ENCODE results near the gene INPP5K.
"Not testable (repeated sequence)": the region's sequence is repeated elsewhere in the genome, so short reads cannot be mapped to it uniquely, and the experiment has no call there.

The INPP5K gene

GRCh38 chr17:1546292-1546922 is 30.0 kb upstream of the INPP5K start:
- no peak for DNase-seq (ENCODE audit: low read depth in 2 of 2)

- no peak for DNase-seq (ENCODE audit: low read depth in 2 of 2)
Measured at GRCh38 chr17:1545618-1546017, 29.2 kb upstream of the INPP5K start.

GRCh38 chr17:1542316-1542715 is 25.9 kb upstream of the INPP5K start:
- no peak for DNase-seq (ENCODE audit: low read depth in 2 of 2)

- DNase-seq (ENCODE audit: low read depth in 2 of 2), result no peak
Measured at GRCh38 chr17:1541367-1541904, 25.0 kb upstream of the INPP5K start.

GRCh38 chr17:1539811-1540210 is 23.4 kb upstream of the INPP5K start:
- DNase-seq (ENCODE audit: low read depth in 2 of 2), result no peak

GRCh38 chr17:1535737-1536136 is 19.3 kb upstream of the INPP5K start:
- DNase-seq (ENCODE audit: low read depth in 2 of 2), result no peak

GRCh38 chr17:1533661-1534325 is 17.4 kb upstream of the INPP5K start:
- no peak for DNase-seq (ENCODE audit: low read depth in 2 of 2)

- peak in 1 of 2 donors; percentile 13 for DNase-seq (ENCODE audit: low read depth in 2 of 2)
Measured at GRCh38 chr17:1532836-1533602, 16.6 kb upstream of the INPP5K start.

- no peak for DNase-seq (ENCODE audit: low read depth in 2 of 2)
Measured at GRCh38 chr17:1529863-1530262, 13.5 kb upstream of the INPP5K start.

GRCh38 chr17:1526876-1527275 is 10.5 kb upstream of the INPP5K start:
- not testable (repeated sequence) for DNase-seq (ENCODE audit: low read depth in 2 of 2)

GRCh38 chr17:1522626-1523025 is 6.2 kb upstream of the INPP5K start:
- DNase-seq (ENCODE audit: low read depth in 2 of 2), result no peak

- DNase-seq (ENCODE audit: low read depth in 2 of 2), result no peak
Measured at GRCh38 chr17:1521086-1521640, 4.8 kb upstream of the INPP5K start.

GRCh38 chr17:1519678-1520077 is 3.3 kb upstream of the INPP5K start:
- no peak for DNase-seq (ENCODE audit: low read depth in 2 of 2)

GRCh38 chr17:1518410-1518809 is 2.0 kb upstream of the INPP5K start:
- DNase-seq (ENCODE audit: low read depth in 2 of 2), result no peak

GRCh38 chr17:1515640-1516387 is 598 bp downstream of the INPP5K start:
- no peak for DNase-seq (ENCODE audit: low read depth in 2 of 2)

GRCh38 chr17:1512351-1512750 is 4.1 kb downstream of the INPP5K start:
- DNase-seq (ENCODE audit: low read depth in 2 of 2), result no peak

GRCh38 chr17:1511756-1512321 is 4.6 kb downstream of the INPP5K start:
- no peak for DNase-seq (ENCODE audit: low read depth in 2 of 2)

- no peak for DNase-seq (ENCODE audit: low read depth in 2 of 2)
Measured at GRCh38 chr17:1511290-1511689, 5.1 kb downstream of the INPP5K start.

- no peak for DNase-seq (ENCODE audit: low read depth in 2 of 2)
Measured at GRCh38 chr17:1509290-1509881, 7.0 kb downstream of the INPP5K start.

- DNase-seq (ENCODE audit: low read depth in 2 of 2), result not testable (repeated sequence)
Measured at GRCh38 chr17:1508709-1509108, 7.7 kb downstream of the INPP5K start.
